Measurements from ENCODE around the gene HPRT1. TPM values are rescaled to one million over a fixed set of nuclear protein-coding genes. Genes with fewer than 3 reads are reported as not detected.

HPRT1 gene
- total RNA-seq, 1 donor from 2014 or later: 9.6 TPM

DNA sequence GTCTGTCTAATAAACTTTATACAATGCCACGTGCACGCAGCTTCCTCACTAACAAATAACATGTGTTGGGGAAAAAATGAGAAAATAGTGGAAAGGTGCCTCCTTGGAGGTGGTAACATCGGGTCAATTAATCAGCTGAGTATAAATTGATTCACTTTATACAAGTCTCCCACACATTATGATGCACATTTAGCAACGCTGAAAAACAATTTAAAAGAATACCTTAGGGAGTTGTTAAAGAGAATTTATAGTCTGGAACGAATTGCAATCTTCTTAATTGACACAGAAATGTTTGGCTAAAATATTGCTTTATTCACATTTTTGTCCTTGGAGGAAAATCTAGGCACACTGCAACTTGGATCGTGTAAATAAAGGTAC lies 84.2 kb downstream of the HPRT1 start:
- Histone ChIP-seq H3K36me3 (ENCODE audit: control insufficient read depth, insufficient read depth, low read length) (no peaks in the 10 kb centered on the region), H3K27me3 (ENCODE audit: control insufficient read depth, insufficient read depth, low read length) (no peaks in the 10 kb centered on the region), H3K4me3 (ENCODE audit: low read depth, low read length) (no peak overlapping the region)
- TF ChIP-seq, protein P1, sequence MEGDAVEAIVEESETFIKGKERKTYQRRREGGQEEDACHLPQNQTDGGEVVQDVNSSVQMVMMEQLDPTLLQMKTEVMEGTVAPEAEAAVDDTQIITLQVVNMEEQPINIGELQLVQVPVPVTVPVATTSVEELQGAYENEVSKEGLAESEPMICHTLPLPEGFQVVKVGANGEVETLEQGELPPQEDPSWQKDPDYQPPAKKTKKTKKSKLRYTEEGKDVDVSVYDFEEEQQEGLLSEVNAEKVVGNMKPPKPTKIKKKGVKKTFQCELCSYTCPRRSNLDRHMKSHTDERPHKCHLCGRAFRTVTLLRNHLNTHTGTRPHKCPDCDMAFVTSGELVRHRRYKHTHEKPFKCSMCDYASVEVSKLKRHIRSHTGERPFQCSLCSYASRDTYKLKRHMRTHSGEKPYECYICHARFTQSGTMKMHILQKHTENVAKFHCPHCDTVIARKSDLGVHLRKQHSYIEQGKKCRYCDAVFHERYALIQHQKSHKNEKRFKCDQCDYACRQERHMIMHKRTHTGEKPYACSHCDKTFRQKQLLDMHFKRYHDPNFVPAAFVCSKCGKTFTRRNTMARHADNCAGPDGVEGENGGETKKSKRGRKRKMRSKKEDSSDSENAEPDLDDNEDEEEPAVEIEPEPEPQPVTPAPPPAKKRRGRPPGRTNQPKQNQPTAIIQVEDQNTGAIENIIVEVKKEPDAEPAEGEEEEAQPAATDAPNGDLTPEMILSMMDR (IDR thresholded peaks at IDR 0.05; ENCODE audit: insufficient read depth, low read length, poor library complexity, severe bottlenecking): no peak
- DNase-seq (ENCODE audit: low read depth): no peak

DNA sequence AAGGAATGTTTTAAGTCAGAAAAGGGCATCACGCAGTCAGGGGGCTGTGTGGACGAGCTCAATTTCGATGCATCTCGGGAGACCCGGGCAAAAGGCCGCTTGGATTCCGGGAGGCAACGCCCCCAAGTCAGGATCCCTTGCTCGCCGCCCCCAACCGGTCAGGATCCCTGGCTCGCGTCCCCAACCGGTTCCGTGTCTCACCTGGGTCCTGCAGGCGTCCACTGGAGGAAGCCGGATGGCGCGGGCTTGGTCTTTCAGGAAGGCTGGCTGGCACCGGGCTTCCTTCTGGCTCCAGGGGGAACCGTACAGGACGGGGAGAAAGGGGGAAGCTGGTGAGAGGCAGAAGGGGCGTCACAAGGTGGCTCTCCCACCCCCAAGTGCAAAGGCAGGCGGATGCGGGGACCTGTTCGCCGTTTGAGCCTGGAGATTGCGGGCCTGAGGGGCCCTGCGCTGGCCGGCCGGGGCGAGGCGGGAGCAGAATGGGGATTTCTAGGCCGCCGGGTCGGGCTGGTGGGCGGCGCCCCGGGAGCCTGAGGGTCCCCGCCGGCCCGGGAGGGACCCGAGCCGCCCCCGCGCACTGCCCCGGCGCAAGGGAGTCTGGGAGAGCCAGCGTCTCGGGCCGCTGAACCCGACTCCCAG lies 84.7 kb downstream of the HPRT1 start:
- TF ChIP-seq, protein P1 (IDR thresholded peaks at IDR 0.05; ENCODE audit: insufficient read depth, low read length, poor library complexity, severe bottlenecking): no peak
- no peak for DNase-seq (ENCODE audit: low read depth)
- H3K36me3 ChIP-seq (ENCODE audit: control insufficient read depth, insufficient read depth, low read length): no peaks in the 10 kb centered on the region
- no peaks in the 10 kb centered on the region for H3K27me3 ChIP-seq (ENCODE audit: control insufficient read depth, insufficient read depth, low read length)
- peak overlapping the region; percentile 22 for H3K4me3 ChIP-seq (ENCODE audit: low read depth, low read length)

DNA sequence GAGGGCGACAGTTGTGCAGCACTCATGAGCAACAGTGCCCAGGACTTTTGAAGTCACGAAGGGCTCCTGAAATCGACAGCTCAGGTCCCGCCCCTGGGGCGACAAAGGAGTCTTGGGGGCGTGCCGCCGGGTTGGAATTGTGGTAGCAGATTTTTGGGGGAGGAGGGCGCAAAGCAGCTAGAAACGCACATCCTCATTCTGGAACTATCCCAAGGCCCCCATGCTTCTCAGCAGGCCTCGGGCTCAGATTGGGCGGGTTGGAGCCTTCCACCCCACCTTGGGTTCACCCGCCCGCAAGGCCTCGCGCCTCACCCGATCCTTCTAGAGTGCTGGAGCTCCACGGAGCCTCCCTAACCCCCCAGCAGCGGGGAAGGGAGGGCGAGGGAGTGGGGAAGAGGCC lies 85.5 kb downstream of the HPRT1 start:
- H3K27me3 ChIP-seq (ENCODE audit: control insufficient read depth, insufficient read depth, low read length): no peaks in the 10 kb centered on the region
- TF ChIP-seq, protein P1 (IDR thresholded peaks at IDR 0.05; ENCODE audit: insufficient read depth, low read length, poor library complexity, severe bottlenecking): no peak
- DNase-seq (ENCODE audit: low read depth): no peak
- no peak overlapping the region for H3K4me3 ChIP-seq (ENCODE audit: low read depth, low read length)
- no peaks in the 10 kb centered on the region for H3K36me3 ChIP-seq (ENCODE audit: control insufficient read depth, insufficient read depth, low read length)

DNA sequence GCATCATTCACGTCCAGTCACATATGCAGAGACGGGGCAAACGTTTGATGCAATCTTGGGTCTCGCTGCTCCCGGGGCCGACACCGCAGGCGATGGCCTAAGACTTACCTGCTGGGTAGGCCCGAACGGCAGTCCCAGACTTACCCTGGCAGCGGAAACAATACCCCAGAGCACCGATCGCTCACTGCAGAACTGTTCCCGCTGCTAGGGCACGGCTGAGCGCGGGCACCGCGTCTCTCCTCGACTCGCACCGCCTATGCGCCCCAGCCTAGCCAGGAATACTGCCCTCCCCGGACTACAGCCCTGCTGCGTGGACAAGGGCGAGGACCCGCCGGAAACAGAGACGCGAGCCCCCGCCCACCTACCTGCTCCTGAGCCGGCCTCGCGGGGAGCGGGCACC lies 86.2 kb downstream of the HPRT1 start:
- H3K36me3 ChIP-seq (ENCODE audit: control insufficient read depth, insufficient read depth, low read length): no peaks in the 10 kb centered on the region
- no peak overlapping the region for H3K4me3 ChIP-seq (ENCODE audit: low read depth, low read length)
- DNase-seq (ENCODE audit: low read depth): no peak
- H3K27me3 ChIP-seq (ENCODE audit: control insufficient read depth, insufficient read depth, low read length): no peaks in the 10 kb centered on the region
- TF ChIP-seq, protein P1 (IDR thresholded peaks at IDR 0.05; ENCODE audit: insufficient read depth, low read length, poor library complexity, severe bottlenecking): no peak

DNA sequence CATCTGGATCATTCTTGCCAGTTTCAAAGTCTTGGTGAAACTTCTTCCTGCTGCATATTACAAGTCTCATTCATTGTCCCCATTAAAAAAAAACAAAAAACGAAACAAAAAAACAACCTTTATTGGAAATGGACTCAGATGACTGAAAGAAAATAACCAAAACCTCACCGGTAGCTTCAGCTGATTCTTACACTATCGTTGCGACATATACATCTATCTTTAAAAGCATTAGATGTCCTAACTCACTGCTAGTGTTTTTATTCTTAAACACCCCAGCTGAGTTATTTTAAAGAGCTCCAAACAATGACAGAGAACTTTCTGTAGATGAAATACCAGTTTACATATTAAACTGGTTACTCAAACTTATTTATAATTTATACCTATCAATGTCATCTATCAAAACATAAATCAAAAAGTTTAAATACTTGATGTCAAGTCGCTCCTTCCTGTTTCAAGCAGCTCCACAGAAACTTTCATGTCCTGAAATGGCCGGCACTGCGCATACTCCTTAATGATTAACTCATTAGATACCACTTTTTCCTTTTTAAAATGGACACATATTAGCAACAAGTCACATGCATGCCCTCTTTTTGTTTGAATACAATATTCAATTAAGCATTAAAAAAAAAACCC lies 87.2 kb downstream of the HPRT1 start:
- Histone ChIP-seq H3K27me3 (ENCODE audit: control insufficient read depth, insufficient read depth, low read length) (no peaks in the 10 kb centered on the region), H3K36me3 (ENCODE audit: control insufficient read depth, insufficient read depth, low read length) (no peaks in the 10 kb centered on the region), H3K4me3 (ENCODE audit: low read depth, low read length) (peak overlapping the region; percentile 77)
- TF ChIP-seq, protein P1 (IDR thresholded peaks at IDR 0.05; ENCODE audit: insufficient read depth, low read length, poor library complexity, severe bottlenecking): no peak
- no peak for DNase-seq (ENCODE audit: low read depth)

Data from kidney epithelial cell (primary cell).